Activated gamma-delta T cell (primary cell): Measurements from ENCODE around the gene BBS2.

Source experiments
- DNase-seq: peaks from one replicate; lab custom pipeline; 2025; lab: John Stamatoyannopoulos, UW

Gene BBS2

DNA sequence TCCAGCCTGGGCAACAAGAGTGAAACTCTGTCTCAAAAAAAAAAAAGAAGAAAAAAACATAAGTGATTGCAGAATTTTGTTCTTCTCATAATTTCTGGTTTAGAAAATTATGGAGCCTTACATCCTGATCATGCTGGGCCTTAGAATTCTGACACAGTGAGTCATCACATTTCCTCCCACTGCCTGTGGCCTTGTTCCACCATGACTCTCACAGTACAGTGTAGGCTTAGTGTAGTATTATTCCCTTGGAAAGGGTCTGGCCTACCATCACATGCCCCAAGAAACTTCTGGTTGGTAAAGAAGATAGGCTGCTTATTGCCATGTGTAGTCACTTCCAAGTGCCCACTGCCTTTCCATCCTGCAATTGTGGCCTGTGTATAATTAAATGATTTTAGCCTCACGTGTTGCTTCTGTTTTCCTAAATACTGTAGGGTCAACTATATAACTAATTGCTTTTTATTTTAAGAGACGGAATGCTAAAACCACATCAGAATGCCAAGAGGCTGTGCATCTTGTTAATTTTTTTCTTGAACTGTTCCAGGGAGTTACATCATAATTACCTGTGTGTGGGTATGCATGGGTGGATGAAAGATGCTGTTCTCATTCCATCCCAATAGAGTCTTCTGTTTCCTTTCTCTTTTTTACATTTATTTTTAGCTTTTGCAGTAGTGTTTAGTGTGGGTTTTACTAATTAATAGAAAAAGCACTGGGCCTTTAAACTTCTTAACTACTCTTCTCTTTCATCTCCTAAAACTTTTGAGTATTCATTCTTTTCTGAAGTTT lies 42.5 kb downstream of the BBS2 start:
- no peak for DNase-seq

DNA sequence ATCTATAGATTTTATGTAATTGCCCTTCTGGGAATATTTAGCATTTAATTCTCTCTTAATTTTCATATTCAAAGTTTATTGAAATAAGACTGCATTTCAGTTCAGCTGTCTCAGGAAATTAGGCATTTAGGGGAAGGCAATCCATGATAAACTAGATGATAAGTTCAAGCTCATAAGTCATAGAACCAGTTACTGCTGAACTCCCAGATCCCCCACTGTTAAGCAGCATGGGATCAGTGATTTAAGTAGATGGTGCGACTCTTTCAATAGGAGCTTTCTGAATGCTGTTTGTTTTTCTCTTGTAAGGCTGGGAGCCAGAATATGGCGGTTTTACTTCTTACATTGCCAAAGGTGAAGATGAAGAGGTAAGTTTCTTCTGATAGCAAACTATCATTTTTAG lies 44.6 kb downstream of the BBS2 start:
- DNase-seq, result no peak

GRCh38 chr16:56470666-56471065 lies 49.2 kb downstream of the BBS2 start:
- no peak for DNase-seq

DNA sequence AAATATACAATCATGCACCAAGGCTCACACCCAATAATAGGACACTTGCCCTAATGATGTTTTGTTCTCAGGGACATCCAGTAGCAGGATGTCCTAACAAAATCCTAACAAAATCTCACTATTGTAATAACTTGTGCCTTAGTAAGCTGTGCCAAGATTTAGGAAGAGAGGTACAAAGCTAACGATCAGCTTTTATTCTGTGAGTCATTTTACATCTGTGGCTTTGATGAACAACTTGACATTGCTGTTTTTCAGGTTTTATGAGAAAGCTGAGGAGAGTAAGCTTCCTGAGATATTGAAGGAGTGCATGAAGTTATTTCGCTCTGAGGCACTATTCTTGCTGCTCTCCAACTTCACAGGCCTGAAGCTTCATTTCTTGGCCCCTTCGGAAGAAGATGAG lies 49.6 kb downstream of the BBS2 start:
- no peak for DNase-seq

GRCh38 chr16:56469748-56470147 lies 50.1 kb downstream of the BBS2 start:
- DNase-seq, result no peak

DNA sequence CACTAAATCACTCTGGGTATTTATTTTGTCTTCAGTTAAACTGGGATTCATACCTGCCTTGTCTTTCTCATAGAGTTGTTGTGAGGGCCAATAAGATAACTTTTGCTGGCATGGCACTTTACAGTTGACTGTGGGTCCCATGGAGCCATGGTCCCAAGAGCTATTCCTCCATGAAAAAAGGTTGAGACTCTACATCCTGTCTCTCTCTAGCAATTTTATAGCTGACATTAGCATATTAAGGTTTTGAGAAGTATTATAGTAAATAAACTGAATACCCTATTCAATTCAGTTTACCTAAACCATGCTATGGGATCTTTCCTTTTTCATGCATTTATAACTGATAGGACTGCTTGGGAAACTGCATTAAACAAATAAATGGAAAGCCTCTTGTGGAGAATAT lies 51.0 kb downstream of the BBS2 start:
- no peak for DNase-seq

- no peak for DNase-seq
These were observed 53.5 kb downstream of the BBS2 start for GRCh38 chr16:56466344-56466743.

- DNase-seq, result no peak
These were observed 56.7 kb downstream of the BBS2 start for GRCh38 chr16:56463153-56463552.

- DNase-seq, result no peak
These were observed 57.6 kb downstream of the BBS2 start for GRCh38 chr16:56462064-56462796.

GRCh38 chr16:56460101-56460500 lies 59.7 kb downstream of the BBS2 start:
- DNase-seq, result no peak

- DNase-seq, result no peak
These were observed 61.8 kb downstream of the BBS2 start for GRCh38 chr16:56457927-56458470.

GRCh38 chr16:56451753-56452689 lies 67.8 kb downstream of the BBS2 start:
- DNase-seq, result peak; percentile 18

GRCh38 chr16:56450986-56451752 lies 68.7 kb downstream of the BBS2 start, which contains the start of the genes NUDT21 and OGFOD1:
Gene NUDT21 (minus strand): TSS chr16:56451332. CDS start chr16:56451202, 130 bp downstream.
Gene OGFOD1 (plus strand): TSS chr16:56451554. CDS start chr16:56451613, 59 bp downstream.
- DNase-seq, result peak; percentile 61

DNA sequence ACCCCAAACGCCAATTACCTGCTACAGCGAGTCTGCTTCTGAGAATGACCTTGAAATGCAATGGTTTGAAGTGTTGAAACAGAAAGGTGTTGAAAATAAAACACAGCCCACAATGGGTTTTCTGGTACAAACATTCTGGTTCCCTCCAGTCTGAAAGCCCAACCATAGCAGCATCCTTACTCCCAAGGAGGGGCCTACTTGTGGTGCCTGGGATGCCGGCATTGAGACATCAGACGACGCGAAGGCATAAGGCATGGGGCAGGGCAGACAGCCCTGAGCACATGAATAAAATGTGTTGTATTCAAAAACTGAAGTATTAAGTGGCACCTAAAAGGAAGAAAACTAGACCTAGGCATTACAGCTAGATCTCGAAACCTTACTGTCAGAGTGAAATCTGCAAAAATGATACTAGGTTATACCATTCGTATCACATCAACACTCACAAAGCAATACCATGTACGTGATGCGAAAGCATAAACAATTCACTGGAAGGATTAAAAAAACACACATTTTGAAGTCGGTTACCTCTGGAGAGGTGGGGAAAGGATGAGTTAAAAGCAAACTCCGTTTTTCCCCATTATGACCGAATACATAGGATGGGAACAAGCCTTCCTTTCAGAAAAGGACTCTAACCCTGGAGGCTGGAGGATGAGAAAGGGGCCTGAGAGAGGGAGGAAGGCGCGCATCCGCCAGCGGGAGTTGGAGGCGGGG lies 69.4 kb downstream of the BBS2 start:
- no peak for DNase-seq

GRCh38 chr16:56448005-56448404 lies 71.8 kb downstream of the BBS2 start:
- DNase-seq, result no peak

- no peak for DNase-seq
These were observed 72.5 kb downstream of the BBS2 start for GRCh38 chr16:56447286-56447685.

DNA sequence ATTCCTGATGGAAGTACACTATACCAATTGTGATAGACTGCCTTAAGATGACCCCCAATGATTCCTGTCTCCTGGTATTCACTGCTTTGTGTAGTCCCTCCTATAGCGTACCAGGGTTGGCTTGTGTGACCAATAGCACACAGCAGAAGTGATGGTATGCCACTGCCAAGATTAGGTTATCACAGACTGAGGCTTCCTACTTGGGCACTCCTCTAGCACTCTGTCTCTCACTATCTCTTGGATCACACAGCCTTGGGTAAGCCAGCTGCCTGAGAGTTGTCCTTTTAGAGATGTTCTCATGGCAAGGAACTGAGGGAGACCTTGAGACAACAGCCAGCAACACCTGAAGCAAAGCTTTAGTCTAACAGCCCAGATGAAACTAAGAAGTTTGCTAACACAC lies 81.8 kb downstream of the BBS2 start:
- no peak for DNase-seq

DNA sequence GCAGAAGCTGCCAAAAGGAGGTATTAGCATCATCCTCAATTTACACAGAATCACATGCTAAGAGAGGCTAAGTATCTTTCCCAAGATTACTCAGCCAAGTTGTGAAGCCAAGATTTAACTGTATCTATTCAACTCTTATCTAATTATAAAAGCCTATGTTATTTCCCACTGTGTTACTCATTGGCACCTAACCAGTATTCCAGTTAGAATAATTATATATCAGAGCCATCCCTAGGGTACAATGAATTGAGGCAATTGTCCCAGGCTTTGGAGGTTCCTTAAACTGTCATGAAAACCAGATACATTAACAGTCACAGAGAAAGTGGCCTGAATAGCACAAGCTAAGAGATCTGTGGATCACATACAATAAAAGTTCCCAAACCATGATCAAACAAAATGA lies 83.6 kb downstream of the BBS2 start:
- DNase-seq, result no peak
